Endothelial cell (in vitro differentiated cells): ENCODE data around the gene ZSCAN2. TPM values are rescaled to one million over a fixed set of nuclear protein-coding genes. Genes with fewer than 3 reads are reported as not detected.
A peak's percentile ranks its signal among the peaks of the same experiment; 100 is the strongest.

Source experiments
- DNase-seq: peaks from one replicate; pipeline ENCODE4 v3.0.0; 2021; ENCODE audit warnings: low spot score
- H3K27ac Mint-ChIP-seq: one replicate; pipeline ENCODE4 v1.8.0; 2021; ENCODE audit warnings: mixed read lengths, inconsistent platforms; ENCODE audit not compliant: unreplicated experiment
- H3K27me3 Mint-ChIP-seq: one replicate; pipeline ENCODE4 v1.8.0; 2021; ENCODE audit warnings: mild to moderate bottlenecking, moderate library complexity, mixed read lengths, inconsistent platforms; ENCODE audit not compliant: unreplicated experiment
- H3K36me3 Mint-ChIP-seq: one replicate; pipeline ENCODE4 v1.8.0; 2021; ENCODE audit warnings: mild to moderate bottlenecking, low read depth, mixed read lengths, inconsistent platforms; ENCODE audit not compliant: unreplicated experiment
- H3K4me1 Mint-ChIP-seq: one replicate; pipeline ENCODE4 v1.8.0; 2021; ENCODE audit warnings: mild to moderate bottlenecking, mixed read lengths, inconsistent platforms; ENCODE audit not compliant: unreplicated experiment
- H3K4me3 Mint-ChIP-seq: one replicate; pipeline ENCODE4 v1.8.0; 2021; ENCODE audit warnings: mild to moderate bottlenecking, mixed read lengths, inconsistent platforms; ENCODE audit not compliant: unreplicated experiment
- H3K9me3 Mint-ChIP-seq: one replicate; pipeline ENCODE4 v1.8.0; 2021; ENCODE audit warnings: mixed read lengths, inconsistent platforms; ENCODE audit not compliant: unreplicated experiment
- total RNA-seq: library from RNA; stranded (reverse); fragmentation: NEBNext Ultra II Directional; extraction: Animal tissue kit (Norgen Biotek cat#: 25700); gene quantifications from one replicate; pipeline ENCODE4 v1.2.1, GENCODE V29; 2021; ENCODE audit not compliant: unreplicated experiment
- TF ChIP-seq, protein P1 (sequence below): fragments of 200-600 bp; sonication (generic); IDR thresholded peaks from one replicate; pipeline ENCODE4 v1.5.0; 2021; ENCODE audit warnings: antibody characterized with exemption; ENCODE audit not compliant: unreplicated experiment

The ZSCAN2 gene
- total RNA-seq, 1 donor from 2014 or later = 22.0 TPM

DNA sequence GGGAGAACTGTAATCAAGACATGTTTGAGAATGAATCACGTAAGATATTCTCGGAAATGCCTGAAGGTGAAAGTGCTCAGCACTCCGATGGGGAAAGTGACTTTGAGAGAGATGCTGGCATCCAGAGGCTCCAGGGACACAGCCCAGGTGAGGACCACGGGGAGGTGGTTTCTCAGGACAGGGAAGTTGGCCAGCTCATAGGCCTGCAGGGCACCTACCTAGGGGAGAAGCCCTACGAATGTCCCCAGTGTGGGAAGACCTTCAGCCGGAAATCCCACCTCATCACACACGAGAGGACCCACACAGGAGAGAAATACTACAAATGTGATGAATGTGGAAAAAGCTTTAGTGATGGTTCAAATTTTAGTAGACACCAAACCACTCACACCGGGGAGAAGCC lies 19.8 kb downstream of the ZSCAN2 start:
- peaks cover 22% of the 10 kb centered on the region for H3K9me3 Mint-ChIP-seq
- peaks cover 24% of the 10 kb centered on the region for H3K4me1 Mint-ChIP-seq
- DNase-seq = no peak

DNA sequence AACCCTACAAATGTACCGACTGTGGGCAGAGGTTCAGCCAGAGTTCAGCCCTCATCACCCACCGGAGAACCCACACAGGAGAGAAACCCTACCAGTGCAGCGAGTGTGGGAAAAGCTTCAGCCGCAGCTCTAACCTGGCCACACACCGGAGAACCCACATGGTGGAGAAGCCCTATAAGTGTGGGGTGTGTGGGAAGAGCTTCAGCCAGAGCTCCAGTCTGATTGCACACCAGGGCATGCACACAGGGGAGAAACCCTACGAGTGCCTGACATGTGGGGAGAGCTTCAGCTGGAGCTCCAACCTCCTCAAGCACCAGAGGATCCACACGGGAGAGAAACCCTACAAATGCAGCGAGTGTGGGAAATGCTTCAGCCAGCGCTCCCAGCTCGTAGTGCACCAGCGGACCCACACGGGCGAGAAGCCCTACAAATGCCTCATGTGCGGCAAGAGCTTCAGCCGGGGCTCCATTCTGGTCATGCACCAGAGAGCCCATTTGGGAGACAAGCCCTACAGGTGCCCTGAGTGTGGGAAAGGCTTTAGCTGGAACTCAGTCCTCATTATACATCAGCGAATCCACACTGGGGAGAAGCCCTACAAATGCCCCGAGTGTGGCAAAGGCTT lies 20.7 kb downstream of the ZSCAN2 start:
- DNase-seq = no peak
- H3K27me3 Mint-ChIP-seq = peaks cover 11% of the 10 kb centered on the region
- peak overlapping the region; percentile 90 for H3K4me3 Mint-ChIP-seq
- H3K36me3 Mint-ChIP-seq = peaks cover 63% of the 10 kb centered on the region
- H3K27ac Mint-ChIP-seq = no peak overlapping the region
- TF ChIP-seq, protein P1, sequence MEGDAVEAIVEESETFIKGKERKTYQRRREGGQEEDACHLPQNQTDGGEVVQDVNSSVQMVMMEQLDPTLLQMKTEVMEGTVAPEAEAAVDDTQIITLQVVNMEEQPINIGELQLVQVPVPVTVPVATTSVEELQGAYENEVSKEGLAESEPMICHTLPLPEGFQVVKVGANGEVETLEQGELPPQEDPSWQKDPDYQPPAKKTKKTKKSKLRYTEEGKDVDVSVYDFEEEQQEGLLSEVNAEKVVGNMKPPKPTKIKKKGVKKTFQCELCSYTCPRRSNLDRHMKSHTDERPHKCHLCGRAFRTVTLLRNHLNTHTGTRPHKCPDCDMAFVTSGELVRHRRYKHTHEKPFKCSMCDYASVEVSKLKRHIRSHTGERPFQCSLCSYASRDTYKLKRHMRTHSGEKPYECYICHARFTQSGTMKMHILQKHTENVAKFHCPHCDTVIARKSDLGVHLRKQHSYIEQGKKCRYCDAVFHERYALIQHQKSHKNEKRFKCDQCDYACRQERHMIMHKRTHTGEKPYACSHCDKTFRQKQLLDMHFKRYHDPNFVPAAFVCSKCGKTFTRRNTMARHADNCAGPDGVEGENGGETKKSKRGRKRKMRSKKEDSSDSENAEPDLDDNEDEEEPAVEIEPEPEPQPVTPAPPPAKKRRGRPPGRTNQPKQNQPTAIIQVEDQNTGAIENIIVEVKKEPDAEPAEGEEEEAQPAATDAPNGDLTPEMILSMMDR = no peak
- peaks cover 19% of the 10 kb centered on the region for H3K4me1 Mint-ChIP-seq
- H3K9me3 Mint-ChIP-seq = peaks cover 22% of the 10 kb centered on the region

More for the DNA sequence above, 19.8 kb downstream of the ZSCAN2 start:
- TF ChIP-seq, protein P1 = no peak
- Mint-ChIP-seq H3K27ac (peak overlapping the region; percentile 3), H3K27me3 (peaks cover 8% of the 10 kb centered on the region), H3K4me3 (peak overlapping the region; percentile 90), H3K36me3 (peaks cover 61% of the 10 kb centered on the region)

DNA sequence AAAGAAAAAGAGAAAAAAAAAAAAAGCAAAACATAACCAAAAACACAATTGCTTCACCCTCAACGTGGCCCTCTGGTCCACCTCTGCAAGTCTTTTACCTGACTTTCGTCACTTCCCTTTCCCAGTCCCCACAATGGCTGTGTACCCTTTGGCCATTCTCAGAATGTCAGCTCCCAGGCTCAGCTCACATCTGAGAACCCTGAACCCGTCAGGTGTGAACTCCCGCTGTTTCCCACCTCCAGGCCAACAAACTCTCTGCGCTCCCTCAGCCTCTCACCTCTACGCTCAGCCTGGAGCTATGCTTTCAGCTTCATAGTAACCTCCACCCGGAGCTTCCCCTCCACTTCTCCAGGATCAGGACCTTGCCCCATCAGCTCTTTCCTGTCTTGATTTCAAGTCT lies 23.6 kb downstream of the ZSCAN2 start:
- Mint-ChIP-seq H3K9me3 (peaks cover 22% of the 10 kb centered on the region), H3K4me1 (peaks cover 15% of the 10 kb centered on the region), H3K4me3 (peak overlapping the region; percentile 58), H3K27ac (peak overlapping the region; percentile 53), H3K27me3 (peaks cover 11% of the 10 kb centered on the region), H3K36me3 (peaks cover 59% of the 10 kb centered on the region)
- no peak for DNase-seq
- TF ChIP-seq, protein P1 = no peak

DNA sequence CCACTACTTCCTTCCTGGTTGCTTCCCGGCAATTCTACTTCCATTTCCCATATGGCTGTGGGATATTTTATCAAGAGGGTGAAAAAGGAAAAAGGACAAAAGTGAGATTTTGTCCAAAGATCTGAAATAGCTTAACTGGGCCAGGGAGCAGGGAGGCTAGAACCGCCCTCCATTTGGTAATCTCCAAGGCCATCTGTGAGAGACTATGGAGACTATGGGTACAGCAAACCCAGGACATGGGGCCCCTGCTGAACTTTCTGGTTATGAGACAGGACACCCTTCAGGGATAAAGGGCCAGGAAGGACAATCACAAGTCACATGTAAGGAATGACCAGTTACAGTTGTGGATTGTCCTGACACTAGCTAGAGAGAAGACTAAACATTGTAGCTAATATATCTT lies 24.3 kb downstream of the ZSCAN2 start:
- H3K36me3 Mint-ChIP-seq = peaks cover 52% of the 10 kb centered on the region
- peak overlapping the region; percentile 58 for H3K4me3 Mint-ChIP-seq
- H3K9me3 Mint-ChIP-seq = peaks cover 21% of the 10 kb centered on the region
- H3K4me1 Mint-ChIP-seq = peaks cover 17% of the 10 kb centered on the region
- TF ChIP-seq, protein P1 = no peak
- DNase-seq = no peak
- H3K27me3 Mint-ChIP-seq = peaks cover 11% of the 10 kb centered on the region
- H3K27ac Mint-ChIP-seq = peak overlapping the region; percentile 53

DNA sequence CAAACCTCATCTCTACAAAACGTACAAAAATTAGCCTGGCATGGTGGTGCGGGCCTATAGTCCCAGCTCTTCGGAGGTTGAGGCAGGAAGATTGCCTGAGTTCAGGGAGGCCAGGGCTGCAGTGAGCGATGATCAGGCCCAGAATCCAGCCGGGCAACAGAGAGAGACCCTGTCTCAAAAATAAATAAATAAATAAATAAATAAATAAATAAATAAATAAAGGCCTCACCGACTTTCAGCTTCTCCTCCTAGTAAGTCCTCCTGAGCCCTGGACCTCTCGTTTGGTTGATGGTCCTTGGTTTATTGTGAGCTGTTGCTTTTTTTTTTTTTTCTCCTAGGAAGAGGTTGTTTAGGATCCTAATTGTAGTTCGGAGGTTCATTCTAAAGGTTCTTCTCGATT lies 28.2 kb downstream of the ZSCAN2 start:
- H3K36me3 Mint-ChIP-seq = peaks cover 24% of the 10 kb centered on the region
- H3K9me3 Mint-ChIP-seq = no peaks in the 10 kb centered on the region
- no peak for DNase-seq
- peaks cover 5% of the 10 kb centered on the region for H3K27me3 Mint-ChIP-seq
- TF ChIP-seq, protein P1 = no peak
- H3K4me1 Mint-ChIP-seq = peaks cover 31% of the 10 kb centered on the region
- no peak overlapping the region for H3K4me3 Mint-ChIP-seq
- H3K27ac Mint-ChIP-seq = no peak overlapping the region
